Stimulated activated CD8-positive, alpha-beta memory T cell treated with anti-CD3 and anti-CD28 coated beads, Interleukin-7, amount 100 ng/mL, for 4 hours (primary cell): ENCODE measurements around the gene PLEKHD1.

Experiments
- DNase-seq, 2 donors: peaks; one replicate each; pipeline ENCODE4 v3.0.0-alpha.2; 2020; ENCODE audit warnings: low read depth in 2 of 2

The PLEKHD1 gene

DNA sequence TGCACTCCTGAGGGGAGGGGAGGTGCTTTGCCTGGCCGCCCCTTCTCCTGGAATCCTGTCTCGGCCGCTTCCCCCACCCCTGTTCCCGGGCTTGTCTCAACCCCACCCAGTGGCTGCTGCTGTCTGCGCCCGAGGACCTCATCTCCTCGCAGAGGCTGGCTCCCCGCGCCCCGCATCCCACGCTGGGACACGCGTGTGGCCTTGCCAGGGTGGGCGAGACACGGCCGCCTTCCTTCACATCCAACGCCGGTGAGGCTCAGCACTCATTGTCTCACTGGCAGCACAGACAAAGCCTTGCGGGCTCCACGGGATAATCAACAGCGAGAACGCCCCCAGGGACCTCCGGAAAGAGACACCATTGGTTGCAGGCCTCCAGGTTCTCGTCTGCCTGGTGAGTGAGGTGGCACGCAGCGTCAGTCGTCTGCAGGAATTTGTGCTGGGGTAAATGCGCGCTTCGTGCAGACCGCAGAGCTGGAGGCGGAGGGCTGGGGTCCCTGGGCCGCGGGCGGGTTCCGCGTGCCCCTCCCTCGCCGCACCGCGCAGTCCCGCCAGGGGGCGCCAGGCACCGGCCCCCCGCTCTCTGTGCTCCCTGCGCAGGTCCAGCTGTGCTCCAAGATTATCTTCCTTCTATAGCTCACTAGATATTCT lies 63.3 kb downstream of the PLEKHD1 start:
- no peak for DNase-seq

DNA sequence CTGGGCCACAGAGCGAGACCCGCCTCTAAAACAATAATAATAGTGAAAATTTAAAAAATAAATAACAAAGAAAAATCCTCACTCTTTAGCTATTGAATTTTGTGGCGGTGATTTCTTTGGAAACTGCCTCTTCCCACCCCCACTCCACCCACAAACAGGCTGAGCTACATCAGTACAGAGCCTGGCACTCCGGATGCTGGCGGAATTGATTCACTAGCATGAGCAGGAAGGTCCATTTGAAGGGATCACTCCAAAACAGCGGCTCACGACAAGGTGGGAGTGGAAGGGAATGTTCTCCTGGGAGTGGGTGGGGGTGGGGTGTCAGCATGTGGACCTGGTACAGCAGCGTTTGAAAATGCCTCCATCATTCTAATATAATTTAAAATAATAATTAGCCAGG lies 64.0 kb downstream of the PLEKHD1 start:
- no peak for DNase-seq

DNA sequence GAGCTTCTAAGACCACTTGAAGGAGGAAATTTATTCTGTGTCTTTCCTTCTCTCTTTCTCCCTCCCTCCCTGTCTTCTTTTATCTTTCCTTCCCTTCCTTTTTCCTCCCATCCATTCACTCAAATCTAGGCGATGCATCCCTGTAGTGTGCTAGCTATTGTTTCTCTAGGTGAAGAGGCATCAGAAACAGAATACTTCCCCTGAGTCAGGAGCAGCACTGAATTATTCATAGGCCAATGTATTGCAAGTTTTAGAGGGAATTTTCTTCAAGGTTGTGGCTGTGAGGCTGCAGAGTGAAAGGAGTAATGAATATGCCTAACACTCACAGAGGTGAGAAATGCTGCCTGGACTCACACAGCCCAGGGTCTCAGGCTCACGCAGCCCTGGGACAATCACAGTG lies 67.0 kb downstream of the PLEKHD1 start:
- DNase-seq: no peak

GRCh38 chr14:69553252-69553651 lies 68.7 kb downstream of the PLEKHD1 start:
- DNase-seq: no peak

DNA sequence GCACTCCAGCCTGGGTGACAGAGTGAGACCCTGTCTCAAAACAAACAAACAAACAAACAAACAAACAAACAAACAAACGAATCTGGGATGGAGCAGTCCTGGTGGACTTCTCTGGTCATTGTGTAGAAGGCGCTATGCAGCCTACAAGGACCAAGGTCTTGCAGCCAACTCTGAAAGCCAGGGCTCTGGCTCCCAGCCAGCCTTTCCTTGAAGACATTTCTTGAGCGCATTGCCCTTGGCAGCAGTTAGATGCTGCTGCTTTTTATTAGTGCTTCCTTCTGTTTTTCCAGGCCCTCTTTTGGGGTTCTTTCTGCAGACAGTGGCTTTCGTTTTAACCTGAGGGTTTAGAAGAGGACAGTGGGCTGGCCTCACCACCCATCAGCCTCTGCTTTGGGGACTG lies 70.0 kb downstream of the PLEKHD1 start:
- DNase-seq: no peak

- DNase-seq: no peak
These were observed 74.2 kb downstream of the PLEKHD1 start for GRCh38 chr14:69558774-69559173.

GRCh38 chr14:69559581-69560011 lies 75.1 kb downstream of the PLEKHD1 start:
- DNase-seq: no peak

GRCh38 chr14:69560826-69561225 lies 76.3 kb downstream of the PLEKHD1 start:
- no peak for DNase-seq

- no peak for DNase-seq
These were observed 77.4 kb downstream of the PLEKHD1 start for GRCh38 chr14:69561893-69562292.

DNA sequence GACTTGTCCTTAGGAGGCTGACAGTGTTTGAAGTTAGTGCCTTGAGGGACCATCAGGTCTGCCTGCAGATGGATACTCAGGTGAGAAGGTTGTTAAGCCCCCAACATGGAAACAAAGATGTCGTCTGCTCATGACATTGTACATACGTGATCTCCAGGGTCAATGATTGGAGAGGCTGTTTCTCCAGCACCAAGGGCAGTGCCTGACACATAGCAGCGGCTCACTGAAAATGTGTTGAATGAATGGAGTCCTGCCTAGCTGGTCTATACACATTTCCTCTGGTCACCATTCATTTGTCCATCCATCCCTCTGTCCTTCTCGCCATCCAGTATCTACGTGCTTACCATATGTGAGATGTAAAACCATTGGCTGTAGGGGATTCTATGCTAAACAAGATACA lies 83.0 kb downstream of the PLEKHD1 start:
- no peak for DNase-seq

DNA sequence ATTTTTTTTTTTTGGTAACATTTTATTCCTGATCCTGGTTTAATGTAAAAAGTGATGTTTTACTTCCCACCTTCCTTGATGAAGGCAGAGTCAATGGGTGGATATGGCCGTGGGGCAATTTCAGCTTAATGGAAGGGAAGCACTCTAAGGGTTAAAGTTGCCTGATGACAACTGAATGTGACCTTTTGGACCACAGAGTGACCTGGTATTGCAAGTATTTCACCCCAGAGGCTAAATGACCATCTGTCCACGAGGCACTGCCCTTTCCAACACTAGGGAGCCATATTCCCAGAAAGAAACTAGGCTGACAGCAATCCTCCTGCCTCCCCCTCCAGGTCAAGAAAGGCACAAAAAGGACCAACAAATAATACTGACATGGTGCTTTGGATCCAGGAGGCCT lies 85.3 kb downstream of the PLEKHD1 start:
- DNase-seq: no peak

DNA sequence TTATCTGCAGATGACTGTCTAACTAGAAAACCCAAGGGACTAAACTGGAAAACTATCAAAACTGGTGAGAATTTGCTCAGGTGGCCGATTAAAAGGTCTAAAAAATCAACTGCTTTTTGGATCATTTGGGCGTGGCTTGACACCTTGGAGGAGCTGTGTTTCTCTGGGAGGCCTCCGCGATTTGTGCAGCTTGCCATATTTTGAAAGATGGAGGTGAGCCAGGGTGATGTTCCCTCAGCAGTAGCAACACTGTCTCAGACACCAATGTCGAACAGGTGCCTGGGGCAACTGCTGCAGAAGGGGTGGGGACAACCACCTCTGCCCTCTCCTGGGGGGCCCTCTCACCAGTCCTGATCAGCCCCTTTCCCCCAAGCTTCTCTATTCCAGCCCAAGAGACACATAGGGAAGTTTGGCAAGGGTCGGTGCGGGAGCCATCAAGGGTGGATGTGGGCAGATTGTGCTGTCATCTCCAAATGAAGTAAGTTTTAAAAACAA lies 86.4 kb downstream of the PLEKHD1 start:
- no peak for DNase-seq

GRCh38 chr14:69571449-69572029 lies 87.0 kb downstream of the PLEKHD1 start:
- DNase-seq: no peak

DNA sequence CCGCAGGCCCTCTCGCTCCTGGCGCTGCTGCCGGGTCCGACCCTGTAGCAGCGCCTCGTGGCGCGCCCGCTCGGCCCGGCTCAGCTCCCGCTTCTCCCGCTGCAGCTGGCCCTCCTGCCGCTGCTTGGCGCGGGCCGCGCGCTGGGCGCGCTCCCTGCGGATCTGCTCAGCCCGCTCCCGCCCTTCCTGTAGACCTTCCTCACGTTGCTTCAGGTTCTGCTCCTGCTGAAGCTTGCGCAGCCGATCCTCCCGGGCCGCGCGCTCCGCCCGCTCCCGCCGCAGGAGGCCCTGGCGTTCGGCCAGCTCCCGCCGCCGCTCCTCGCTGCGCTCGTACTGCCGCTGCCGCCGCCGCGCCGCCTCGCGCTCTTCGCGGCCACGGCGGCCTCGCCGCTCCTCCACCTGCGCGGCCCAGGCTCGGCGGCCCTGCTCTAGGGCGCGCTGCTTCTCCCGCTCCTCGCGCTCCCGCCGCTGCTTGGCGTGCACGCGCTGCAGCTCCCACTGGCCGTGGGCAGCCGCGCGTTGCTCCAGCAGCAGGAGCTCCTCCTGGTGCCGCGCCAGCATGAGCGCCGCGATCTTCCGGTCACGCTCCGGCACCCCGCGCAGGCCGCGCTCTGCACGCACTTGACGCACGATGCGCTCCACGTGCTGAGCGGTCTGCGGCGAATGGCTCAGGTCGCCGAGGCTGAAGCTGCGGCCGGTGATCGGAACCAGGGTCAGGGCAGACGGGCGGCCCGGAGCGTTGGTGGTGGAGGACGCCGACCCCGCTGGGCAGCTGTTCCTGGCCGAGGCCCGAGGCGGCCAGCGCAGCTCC lies 87.7 kb downstream of the PLEKHD1 start:
- DNase-seq: no peak

GRCh38 chr14:69572841-69573135 lies 88.3 kb downstream of the PLEKHD1 start:
- DNase-seq: no peak

DNA sequence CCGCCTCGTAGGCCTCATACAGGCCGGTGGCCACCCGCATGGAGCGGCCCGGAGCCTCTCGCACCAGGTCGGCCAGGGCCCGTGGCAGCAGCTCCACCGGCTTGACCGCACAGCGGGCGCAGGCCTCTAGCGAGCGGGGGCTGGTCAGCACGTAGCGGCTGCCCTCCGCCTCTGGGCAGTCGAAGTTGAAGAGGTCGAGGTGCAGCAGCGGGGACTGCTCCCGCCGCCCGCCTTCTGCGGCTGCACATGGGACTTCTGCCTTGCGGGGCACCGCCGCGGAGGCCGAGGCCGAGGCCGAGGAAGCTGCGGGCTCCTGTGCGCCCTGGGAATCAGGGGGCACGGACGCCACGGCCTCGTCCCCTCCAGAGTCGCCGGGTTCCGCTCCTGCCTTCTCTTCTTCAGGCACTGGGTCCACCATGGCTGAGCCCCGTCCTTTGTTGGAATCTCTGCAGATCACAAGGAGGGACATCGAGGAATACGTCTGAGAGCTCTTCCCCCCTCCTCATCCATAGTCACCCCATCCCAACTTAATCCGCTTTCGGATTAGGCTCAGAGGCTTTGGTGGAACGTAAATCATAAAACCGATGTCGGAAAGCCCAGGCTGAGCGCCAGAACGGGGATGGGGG lies 88.8 kb downstream of the PLEKHD1 start:
- DNase-seq: no peak

- DNase-seq: no peak
These were observed 89.3 kb downstream of the PLEKHD1 start for GRCh38 chr14:69573831-69574262.

GRCh38 chr14:69574263-69574953 lies 89.9 kb downstream of the PLEKHD1 start, which contains the start of gene CCDC177:
Gene CCDC177 (minus strand): TSS chr14:69574871. CDS start chr14:69573622, 1,249 bp downstream.
- peak; percentile 45 to 58 for DNase-seq

DNA sequence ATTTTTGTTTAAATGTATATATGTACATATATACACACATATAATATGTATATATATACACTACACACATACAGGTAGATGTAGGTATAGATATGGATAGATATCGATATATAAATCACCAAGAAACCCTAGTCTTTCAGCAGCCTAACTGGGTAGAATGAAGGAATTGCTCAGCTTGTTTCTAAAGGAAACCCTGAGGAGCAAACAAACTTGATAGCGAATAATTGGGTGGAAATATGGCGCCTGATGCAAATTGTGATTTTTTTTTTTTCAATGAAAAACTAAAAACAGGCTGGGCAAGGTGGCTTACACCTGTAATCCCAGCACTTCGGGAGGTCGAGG lies 90.4 kb downstream of the PLEKHD1 start:
- no peak for DNase-seq

DNA sequence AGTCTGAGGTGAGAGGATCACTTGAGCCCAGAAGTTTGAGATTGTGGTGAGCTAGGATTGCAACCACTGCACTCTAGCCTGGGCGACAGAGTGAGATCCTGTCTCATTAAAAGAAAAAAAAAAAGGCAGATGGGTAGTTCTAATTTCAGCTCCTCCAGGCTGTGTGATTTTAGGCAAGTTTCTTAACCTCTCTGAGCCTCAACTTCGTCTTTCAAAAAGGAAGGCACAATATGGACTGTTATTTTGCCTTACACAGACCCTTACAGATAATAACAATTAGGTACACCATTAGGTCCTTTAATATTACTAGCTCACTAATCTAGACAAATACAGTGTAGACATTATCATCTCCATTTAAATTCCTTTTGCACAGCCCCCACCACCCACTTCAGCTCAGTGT lies 94.9 kb downstream of the PLEKHD1 start:
- DNase-seq: no peak

DNA sequence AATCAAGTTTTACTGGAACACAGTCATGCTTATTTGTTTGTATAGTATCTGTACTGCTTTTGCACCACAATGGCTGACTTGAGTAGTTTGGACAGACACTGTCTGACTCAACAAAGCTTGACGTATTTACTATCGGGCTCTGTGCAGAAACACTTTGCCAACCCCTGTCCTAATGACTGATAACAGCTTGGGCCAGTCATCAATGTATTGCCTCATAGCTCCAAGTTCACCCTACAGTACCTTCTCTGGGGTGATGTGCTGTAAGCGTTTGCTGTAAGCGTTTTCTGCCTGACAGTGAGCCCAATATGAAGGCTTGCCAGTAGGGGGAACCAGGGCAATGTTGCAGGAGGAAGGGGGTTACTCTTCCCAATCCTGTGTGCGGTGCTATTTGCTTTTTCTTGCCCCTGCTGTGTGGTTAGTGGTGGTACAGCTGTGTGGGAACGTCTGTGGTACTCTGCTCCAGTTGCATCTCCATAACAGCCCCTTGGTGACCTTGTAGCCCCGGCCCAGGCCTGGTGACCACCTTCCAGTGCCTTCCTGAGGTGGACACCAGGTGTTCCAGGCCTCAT lies 95.6 kb downstream of the PLEKHD1 start:
- no peak for DNase-seq
